A549 (cell line): ENCODE data around the gene CCRL2.
"Not testable (repeated sequence)": the region's sequence is repeated elsewhere in the genome, so short reads cannot be mapped to it uniquely, and the experiment has no call there.

Experiments
- CBX8 ChIP-seq: fragments of 200-600 bp; sonication (generic); IDR thresholded peaks from 2 replicates; pipeline ENCODE4 v1.6.1; 2016
- HDAC2 ChIP-seq: fragments of 200-600 bp; sonication (generic); IDR thresholded peaks from 2 replicates; pipeline ENCODE4 v1.6.1; 2016
- TF ChIP-seq, protein P1 (sequence below): fragments of >200 bp; sonication (Bioruptor Twin); formaldehyde crosslinking; IDR thresholded peaks from 3 replicates; pipeline ENCODE4 v1.5.1; 2016
- TF ChIP-seq, protein P2 (sequence below): fragments of 200-600 bp; sonication (generic); IDR thresholded peaks from 2 replicates; pipeline ENCODE4 v1.6.1; 2016; ENCODE audit warnings: antibody characterized with exemption, mild to moderate bottlenecking, moderate library complexity

DNA sequence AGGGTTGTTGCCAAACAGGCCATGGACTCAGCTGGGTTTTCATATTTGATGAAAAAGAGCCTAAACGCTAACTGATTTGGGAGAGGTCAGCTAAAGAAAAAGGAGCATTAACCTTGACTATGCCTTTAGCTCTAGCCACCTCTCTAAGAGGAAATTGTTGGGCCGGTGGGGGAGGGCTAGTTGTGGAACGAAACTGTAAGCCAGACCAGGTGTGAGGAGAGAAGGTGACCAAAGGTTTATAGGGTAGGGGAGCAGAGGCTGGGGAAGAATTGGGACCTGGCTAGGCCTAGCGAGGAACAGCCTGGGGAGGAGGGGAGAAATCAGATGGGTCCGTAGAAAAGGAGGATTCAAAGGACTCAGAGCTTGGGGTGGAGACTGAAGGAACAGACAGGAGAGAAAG, 15.5 kb upstream of the CCRL2 start:
- TF ChIP-seq, protein P1, sequence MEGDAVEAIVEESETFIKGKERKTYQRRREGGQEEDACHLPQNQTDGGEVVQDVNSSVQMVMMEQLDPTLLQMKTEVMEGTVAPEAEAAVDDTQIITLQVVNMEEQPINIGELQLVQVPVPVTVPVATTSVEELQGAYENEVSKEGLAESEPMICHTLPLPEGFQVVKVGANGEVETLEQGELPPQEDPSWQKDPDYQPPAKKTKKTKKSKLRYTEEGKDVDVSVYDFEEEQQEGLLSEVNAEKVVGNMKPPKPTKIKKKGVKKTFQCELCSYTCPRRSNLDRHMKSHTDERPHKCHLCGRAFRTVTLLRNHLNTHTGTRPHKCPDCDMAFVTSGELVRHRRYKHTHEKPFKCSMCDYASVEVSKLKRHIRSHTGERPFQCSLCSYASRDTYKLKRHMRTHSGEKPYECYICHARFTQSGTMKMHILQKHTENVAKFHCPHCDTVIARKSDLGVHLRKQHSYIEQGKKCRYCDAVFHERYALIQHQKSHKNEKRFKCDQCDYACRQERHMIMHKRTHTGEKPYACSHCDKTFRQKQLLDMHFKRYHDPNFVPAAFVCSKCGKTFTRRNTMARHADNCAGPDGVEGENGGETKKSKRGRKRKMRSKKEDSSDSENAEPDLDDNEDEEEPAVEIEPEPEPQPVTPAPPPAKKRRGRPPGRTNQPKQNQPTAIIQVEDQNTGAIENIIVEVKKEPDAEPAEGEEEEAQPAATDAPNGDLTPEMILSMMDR, result not testable (repeated sequence)
- TF ChIP-seq CBX8, HDAC2: not testable (repeated sequence)
- TF ChIP-seq, protein P2, sequence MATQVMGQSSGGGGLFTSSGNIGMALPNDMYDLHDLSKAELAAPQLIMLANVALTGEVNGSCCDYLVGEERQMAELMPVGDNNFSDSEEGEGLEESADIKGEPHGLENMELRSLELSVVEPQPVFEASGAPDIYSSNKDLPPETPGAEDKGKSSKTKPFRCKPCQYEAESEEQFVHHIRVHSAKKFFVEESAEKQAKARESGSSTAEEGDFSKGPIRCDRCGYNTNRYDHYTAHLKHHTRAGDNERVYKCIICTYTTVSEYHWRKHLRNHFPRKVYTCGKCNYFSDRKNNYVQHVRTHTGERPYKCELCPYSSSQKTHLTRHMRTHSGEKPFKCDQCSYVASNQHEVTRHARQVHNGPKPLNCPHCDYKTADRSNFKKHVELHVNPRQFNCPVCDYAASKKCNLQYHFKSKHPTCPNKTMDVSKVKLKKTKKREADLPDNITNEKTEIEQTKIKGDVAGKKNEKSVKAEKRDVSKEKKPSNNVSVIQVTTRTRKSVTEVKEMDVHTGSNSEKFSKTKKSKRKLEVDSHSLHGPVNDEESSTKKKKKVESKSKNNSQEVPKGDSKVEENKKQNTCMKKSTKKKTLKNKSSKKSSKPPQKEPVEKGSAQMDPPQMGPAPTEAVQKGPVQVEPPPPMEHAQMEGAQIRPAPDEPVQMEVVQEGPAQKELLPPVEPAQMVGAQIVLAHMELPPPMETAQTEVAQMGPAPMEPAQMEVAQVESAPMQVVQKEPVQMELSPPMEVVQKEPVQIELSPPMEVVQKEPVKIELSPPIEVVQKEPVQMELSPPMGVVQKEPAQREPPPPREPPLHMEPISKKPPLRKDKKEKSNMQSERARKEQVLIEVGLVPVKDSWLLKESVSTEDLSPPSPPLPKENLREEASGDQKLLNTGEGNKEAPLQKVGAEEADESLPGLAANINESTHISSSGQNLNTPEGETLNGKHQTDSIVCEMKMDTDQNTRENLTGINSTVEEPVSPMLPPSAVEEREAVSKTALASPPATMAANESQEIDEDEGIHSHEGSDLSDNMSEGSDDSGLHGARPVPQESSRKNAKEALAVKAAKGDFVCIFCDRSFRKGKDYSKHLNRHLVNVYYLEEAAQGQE, result not testable (repeated sequence)
